ENCODE results near the gene RGMB.

- TF ChIP-seq POLR2AphosphoS5 (IDR thresholded peaks at IDR 0.05; ENCODE audit: low read depth, low read length) (no peak), POLR2A (IDR thresholded peaks at IDR 0.05; ENCODE audit: low read depth, low read length) (no peak), TAF1 (IDR thresholded peaks at IDR 0.05; ENCODE audit: low read depth, low read length) (no peak), SPI1 (IDR thresholded peaks at IDR 0.05; ENCODE audit: low read depth, low read length) (no peak), PAX5 (IDR thresholded peaks at IDR 0.05; ENCODE audit: insufficient read depth, low read length, severe bottlenecking) (no peak)
These were observed 5.9 kb downstream of the RGMB start for GRCh38 chr5:98779264-98779877.
